ENCODE data around the gene TBC1D2. TPM values are rescaled to one million over a fixed set of nuclear protein-coding genes. Genes with fewer than 3 reads are reported as not detected.

Gene TBC1D2
- total and polyA plus RNA-seq, 2 of the 4 experiments (the other 2 are of a cell fraction): 36.9 to 62.7 TPM

GRCh38 chr9:98187926-98188325 lies 67.5 kb downstream of the TBC1D2 start:
- Histone ChIP-seq H3K14ac (replicated peaks; ENCODE audit: low read depth, low read length) (no peak overlapping the region), H3K9me1 (ENCODE audit: insufficient read depth, low read length) (no peaks in the 10 kb centered on the region), H3K27me3 (ENCODE audit: control insufficient read depth, insufficient read depth, low read length) (0 out of 2 replicates have a peak, but pooled peaks cover 3% of the 10 kb centered on the region), H3K4me1 (ENCODE audit: control insufficient read depth, insufficient read depth, low read length) (no peaks in the 10 kb centered on the region), H2AK9ac (replicated peaks; ENCODE audit: low read depth, low read length, poor library complexity) (no peak overlapping the region), H3K9me3 (ENCODE audit: control insufficient read depth, insufficient read depth, low read length) (no peaks in the 10 kb centered on the region), H3K4me3 (ENCODE audit: insufficient read depth, low read depth, low read length) (no peak overlapping the region), H3K4me2 (ENCODE audit: low read depth, low read length) (no peak overlapping the region), H3K18ac (ENCODE audit: low read depth, low read length) (no peak overlapping the region), H2BK5ac (ENCODE audit: low read depth, low read length, poor library complexity, severe bottlenecking) (no peak overlapping the region), H4K8ac (ENCODE audit: low read depth in 2 of 2, low read length in 2 of 2) (no peak overlapping the region), H2BK120ac (ENCODE audit: low read depth, low read length) (no peak overlapping the region), H3K27ac (ENCODE audit: insufficient read depth, low read length) (no peak overlapping the region), H2BK20ac (ENCODE audit: low read depth, low read length) (no peak overlapping the region), H3K23ac (ENCODE audit: low read depth, low read length) (no peak overlapping the region), H2AK5ac (ENCODE audit: low read depth, low read length) (no peak overlapping the region), H2BK15ac (ENCODE audit: low read depth, low read length) (no peak overlapping the region), H3K79me1 (ENCODE audit: low read depth in 1 of 2, low read length in 2 of 2) (no peaks in the 10 kb centered on the region), H3K36me3 (ENCODE audit: control insufficient read depth, insufficient read depth, low read length) (no peaks in the 10 kb centered on the region), H3K56ac (ENCODE audit: extremely low read depth, insufficient read depth, low read length) (no peak overlapping the region), H4K20me1 (ENCODE audit: insufficient read depth, low read length) (no peaks in the 10 kb centered on the region), H4K91ac (ENCODE audit: insufficient read depth, low read depth, low read length) (no peak overlapping the region), H3K4ac (ENCODE audit: low read depth, low read length) (no peak overlapping the region), H3K9ac (ENCODE audit: low read depth, low read length) (no peak overlapping the region), H4K5ac (ENCODE audit: low read depth, low read length) (no peak overlapping the region), H2AFZ (replicated peaks; ENCODE audit: low read length, poor library complexity) (no peak overlapping the region)
- in situ Hi-C loops (cut with MboI; ENCODE audit: low sequenced_read_pairs) (no loop called here), dilution Hi-C loops (cut with HindIII; ENCODE audit: low sequenced_read_pairs, unreplicated experiment) (no loop called here), intact Hi-C loops (cut with micrococcal nuclease) (no loop called here)
- POLR2A ChIA-PET (ENCODE audit: unreplicated experiment): no interaction called here
- BruUV-seq (replicated peaks): no TSS peak
- CTCF ChIA-PET: interaction anchor here (1.1 kb wide), 1 partner anchor 264 kb away, joined by 4 read pairs; no protein-coding TSS in a partner anchor
- WGBS, 2 experiments (ENCODE audit: extremely low coverage in 2 of 2, insufficient read length in 1 of 2): 54% methylated on average over 2 of the region's 5 CpGs; no CpG with 5 or more reads in 1 of the 2 experiments
- DNase-seq (no peak), ATAC-seq (ENCODE audit: low read depth) (no peak)
- TF ChIP-seq USF2 (IDR thresholded peaks at IDR 0.05; ENCODE audit: low read depth, low read length): no peak
- no peak for TF ChIP-seq RAD21 (IDR thresholded peaks at IDR 0.05; ENCODE audit: low read length)
- no peak for TF ChIP-seq RCOR1 (IDR thresholded peaks at IDR 0.05; ENCODE audit: insufficient replicate concordance, low read length)
- no peak for TF ChIP-seq MAZ (IDR thresholded peaks at IDR 0.05; ENCODE audit: borderline replicate concordance, low read depth, low read length)
- no peak for TF ChIP-seq ELK1 (IDR thresholded peaks at IDR 0.05; ENCODE audit: borderline replicate concordance, low read depth, low read length)
- TF ChIP-seq FOS (IDR thresholded peaks at IDR 0.05; ENCODE audit: low read depth, low read length): no peak
- TF ChIP-seq CTCF (conservative IDR thresholded peaks at IDR 0.05; ENCODE audit: low read depth, low read length): no peak
- TF ChIP-seq POLR2A (IDR thresholded peaks at IDR 0.05; ENCODE audit: low read depth, low read length): no peak
- TF ChIP-seq BHLHE40 (IDR thresholded peaks at IDR 0.05; ENCODE audit: low read depth, low read length): no peak
- TF ChIP-seq MAFK (IDR thresholded peaks at IDR 0.05; ENCODE audit: low read depth, low read length): no peak

Measured in IMR-90 (cell line).